Measurements from ENCODE around the gene VSIR. TPM values are rescaled to one million over a fixed set of nuclear protein-coding genes. Genes with fewer than 3 reads are reported as not detected.

VSIR gene
- total RNA-seq, 2 donors from 2014 or later: 14.8 to 17.1 TPM

DNA sequence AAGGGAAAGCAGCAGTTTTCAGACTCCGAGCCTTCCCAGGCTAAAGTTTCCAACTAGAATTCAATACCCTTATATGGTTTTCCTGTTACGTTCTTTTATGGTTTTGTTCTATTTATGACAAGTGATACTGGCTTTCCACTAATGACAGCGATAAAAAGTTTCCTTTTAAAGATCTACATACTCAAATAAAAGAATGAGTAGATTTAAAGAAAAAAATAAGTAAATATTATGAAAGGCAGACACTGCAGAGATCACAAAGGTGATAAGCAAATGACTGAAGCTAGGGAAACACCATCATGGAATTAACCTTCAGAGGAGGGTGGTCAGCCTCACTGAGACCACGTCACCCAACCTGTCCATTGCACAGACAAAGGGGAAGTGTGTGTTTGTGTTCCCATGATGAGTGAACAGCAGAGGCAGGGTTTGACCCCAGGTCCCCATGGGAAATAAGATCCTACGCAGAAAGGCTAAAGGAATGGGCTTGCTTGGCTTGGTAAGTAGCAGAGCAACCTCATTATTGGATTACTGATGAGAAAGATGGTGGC, 4.0 kb downstream of the VSIR start:
- intact Hi-C loops (cut with DNase I): no loop called here
- Histone ChIP-seq H3K9me3 (no peaks in the 10 kb centered on the region), H3K4me1 (peaks cover 67% of the 10 kb centered on the region), H3K27me3 (no peaks in the 10 kb centered on the region), H3K27ac (peak overlapping the region in 2 of 4 donors; percentile 15 to 79), H3K4me3 (no peak overlapping the region), H3K36me3 (replicated peaks in 1 of 2; ENCODE audit: insufficient read depth in 1 of 2, low read depth in 2 of 2) (no peaks in the 10 kb centered on the region)
- ATAC-seq: no peak
- no peak for DNase-seq
- WGBS, 2 donors: 69 to 76% methylated on average over 5 of the region's 5 CpGs
- TF ChIP-seq, protein P1, sequence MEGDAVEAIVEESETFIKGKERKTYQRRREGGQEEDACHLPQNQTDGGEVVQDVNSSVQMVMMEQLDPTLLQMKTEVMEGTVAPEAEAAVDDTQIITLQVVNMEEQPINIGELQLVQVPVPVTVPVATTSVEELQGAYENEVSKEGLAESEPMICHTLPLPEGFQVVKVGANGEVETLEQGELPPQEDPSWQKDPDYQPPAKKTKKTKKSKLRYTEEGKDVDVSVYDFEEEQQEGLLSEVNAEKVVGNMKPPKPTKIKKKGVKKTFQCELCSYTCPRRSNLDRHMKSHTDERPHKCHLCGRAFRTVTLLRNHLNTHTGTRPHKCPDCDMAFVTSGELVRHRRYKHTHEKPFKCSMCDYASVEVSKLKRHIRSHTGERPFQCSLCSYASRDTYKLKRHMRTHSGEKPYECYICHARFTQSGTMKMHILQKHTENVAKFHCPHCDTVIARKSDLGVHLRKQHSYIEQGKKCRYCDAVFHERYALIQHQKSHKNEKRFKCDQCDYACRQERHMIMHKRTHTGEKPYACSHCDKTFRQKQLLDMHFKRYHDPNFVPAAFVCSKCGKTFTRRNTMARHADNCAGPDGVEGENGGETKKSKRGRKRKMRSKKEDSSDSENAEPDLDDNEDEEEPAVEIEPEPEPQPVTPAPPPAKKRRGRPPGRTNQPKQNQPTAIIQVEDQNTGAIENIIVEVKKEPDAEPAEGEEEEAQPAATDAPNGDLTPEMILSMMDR (IDR thresholded peaks at IDR 0.05): no peak
- TF ChIP-seq POLR2A (IDR thresholded peaks at IDR 0.05): no peak

DNA sequence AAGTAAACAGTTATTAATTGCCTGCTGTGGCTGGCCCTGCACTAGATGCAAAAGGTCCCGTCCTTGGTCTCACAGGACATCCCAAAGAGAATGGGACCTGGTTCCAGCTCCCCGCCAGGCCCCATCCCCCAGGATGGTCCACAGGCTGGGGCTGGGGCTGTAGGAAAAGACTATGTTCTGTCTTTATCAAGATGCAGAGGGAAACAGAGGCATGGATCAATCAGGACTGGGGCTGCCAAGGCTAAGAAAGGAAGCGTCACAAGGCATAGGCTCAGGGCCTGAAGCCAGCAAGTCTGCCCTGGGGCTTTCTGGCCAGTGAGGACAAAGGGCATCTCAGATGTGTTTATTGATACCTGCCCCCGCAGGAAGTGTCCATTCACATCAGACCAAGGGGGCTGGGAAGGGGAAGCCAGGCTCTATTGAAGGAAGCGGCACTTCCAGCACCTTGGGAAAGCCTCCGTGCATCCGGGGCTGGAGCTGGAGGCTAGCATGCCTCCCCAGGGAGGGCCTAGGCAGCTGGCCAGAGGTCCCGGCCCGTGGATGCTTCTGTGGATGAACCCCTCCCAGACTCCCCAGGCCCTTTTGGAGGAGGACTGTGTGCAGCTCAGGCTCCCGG, 5.8 kb downstream of the VSIR start:
- intact Hi-C loops (cut with DNase I): no loop called here

DNA sequence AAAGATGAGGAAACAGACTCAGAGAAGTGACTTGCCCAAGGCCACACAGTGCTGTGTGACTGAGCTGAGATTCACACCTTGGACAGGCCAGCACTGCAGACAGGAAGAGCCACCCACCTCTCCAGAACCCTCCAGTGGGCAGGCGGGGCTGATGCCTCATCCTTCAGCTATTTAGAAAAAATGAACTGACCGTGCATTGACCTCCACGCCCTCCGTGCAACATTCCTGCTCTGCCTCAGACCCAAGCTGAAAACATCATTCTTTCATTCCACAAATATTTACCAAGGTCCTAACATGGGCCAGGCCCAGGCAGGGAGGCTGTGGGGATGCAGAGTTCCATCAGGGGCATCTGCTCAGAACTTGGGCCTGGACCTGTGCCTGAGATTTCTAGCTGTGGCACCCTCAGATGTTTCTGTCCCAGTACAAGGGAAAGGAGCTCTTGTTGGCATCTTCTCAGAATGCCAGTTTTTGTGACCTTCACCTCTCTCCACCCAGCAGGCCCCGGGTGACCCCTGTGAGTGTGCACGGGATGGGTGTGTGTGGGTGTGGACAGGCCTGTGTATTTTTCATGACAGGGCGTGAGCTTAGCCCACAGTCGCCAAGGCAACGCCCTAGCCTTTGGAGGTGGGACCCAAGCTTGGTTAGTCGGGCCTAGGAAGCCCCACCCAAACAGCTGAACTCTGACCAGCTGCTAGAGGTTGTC, 6.5 kb downstream of the VSIR start:
- Histone ChIP-seq H3K27me3 (no peaks in the 10 kb centered on the region), H3K4me3 (no peak overlapping the region), H3K9me3 (no peaks in the 10 kb centered on the region), H3K27ac (peak overlapping the region; percentile 25 to 79 (median 58)), H3K36me3 (replicated peaks in 1 of 2; ENCODE audit: insufficient read depth in 1 of 2, low read depth in 2 of 2) (no peaks in the 10 kb centered on the region), H3K4me1 (peaks cover 47% of the 10 kb centered on the region)
- intact Hi-C loops (cut with DNase I): no loop called here
- TF ChIP-seq, protein P1 (IDR thresholded peaks at IDR 0.05): no peak
- no peak for TF ChIP-seq POLR2A (IDR thresholded peaks at IDR 0.05)
- DNase-seq: peak; percentile 45 to 69 (median 57)
- WGBS, 2 donors: 47% methylated on average over 6 to 10 of the region's 10 CpGs
- ATAC-seq: peak; percentile 67

More for the DNA sequence above, 5.8 kb downstream of the VSIR start:
- Histone ChIP-seq H3K36me3 (replicated peaks in 1 of 2; ENCODE audit: insufficient read depth in 1 of 2, low read depth in 2 of 2) (no peaks in the 10 kb centered on the region), H3K27me3 (no peaks in the 10 kb centered on the region), H3K4me3 (no peak overlapping the region), H3K9me3 (no peaks in the 10 kb centered on the region), H3K4me1 (peaks cover 54% of the 10 kb centered on the region), H3K27ac (peak overlapping the region in 3 of 4 donors; percentile 50 to 79 (median 70))
- DNase-seq (peak in 2 of 4 donors; percentile 35 to 44), ATAC-seq (peak; percentile 9)
- no peak for TF ChIP-seq POLR2A (IDR thresholded peaks at IDR 0.05)
- TF ChIP-seq, protein P1 (IDR thresholded peaks at IDR 0.05): no peak
- 46% methylated on average over 9 to 10 of the region's 10 CpGs for WGBS, 2 donors

DNA sequence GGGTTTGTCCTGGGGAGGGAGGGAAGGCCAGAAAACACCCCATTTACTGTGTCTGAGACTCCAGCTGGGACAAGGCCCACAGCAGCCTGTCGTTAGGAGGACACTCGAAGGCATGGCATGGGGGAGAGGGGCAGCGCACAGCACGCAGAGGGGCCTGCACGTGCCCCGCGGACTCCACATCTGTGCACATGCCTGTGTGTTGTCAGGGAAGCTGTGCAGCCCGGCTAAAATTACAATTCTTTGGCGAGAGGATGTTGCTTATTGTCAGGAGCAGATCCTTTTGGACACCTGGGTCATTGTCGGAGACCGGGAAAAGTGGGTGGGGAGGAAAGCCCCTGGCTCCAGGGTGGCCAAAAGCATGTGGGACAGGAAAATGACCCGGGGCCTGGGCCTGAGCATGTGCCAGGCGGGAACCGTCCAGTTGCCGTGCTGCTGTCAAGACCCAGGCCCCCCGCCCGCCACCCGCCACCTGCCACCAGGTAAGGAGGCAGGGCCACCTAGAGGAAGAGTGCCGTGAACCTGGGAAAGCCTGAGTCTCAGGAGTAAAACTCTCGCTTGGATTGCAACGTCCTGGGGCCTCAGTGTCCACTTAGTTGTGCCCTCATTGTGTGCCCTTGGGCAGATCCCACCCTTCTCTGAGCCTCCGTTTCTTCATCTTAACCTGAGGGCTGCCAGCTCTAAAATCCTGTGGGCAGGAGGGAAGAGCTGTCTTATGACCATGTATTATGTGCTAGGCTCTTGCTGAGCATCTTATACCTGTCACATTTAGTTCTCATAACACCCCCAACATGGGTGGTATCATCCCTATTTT, 7.2 kb downstream of the VSIR start:
- H3K4me1 ChIP-seq: peaks cover 40% of the 10 kb centered on the region
- DNase-seq (no peak), ATAC-seq (no peak)
- intact Hi-C loops (cut with DNase I): no loop called here
- H3K27me3 ChIP-seq: no peaks in the 10 kb centered on the region
- H3K36me3 ChIP-seq (replicated peaks in 1 of 2; ENCODE audit: insufficient read depth in 1 of 2, low read depth in 2 of 2): no peaks in the 10 kb centered on the region
- TF ChIP-seq POLR2A (IDR thresholded peaks at IDR 0.05): no peak
- TF ChIP-seq, protein P1 (IDR thresholded peaks at IDR 0.05): no peak
- 72 to 75% methylated on average over 15 to 21 of the region's 22 CpGs for WGBS, 2 donors
- no peaks in the 10 kb centered on the region for H3K9me3 ChIP-seq
- no peak overlapping the region for H3K4me3 ChIP-seq
- H3K27ac ChIP-seq: peak overlapping the region; percentile 25 to 79 (median 58)
